NCI-H510A (cell line): ENCODE measurements around the gene FAM210A.
A peak's percentile ranks its signal among the peaks of the same experiment; 100 is the strongest.

Experiments used
- DNase-seq: peaks from one replicate; lab custom pipeline; 2025; lab: John Stamatoyannopoulos, UW

FAM210A gene

DNA sequence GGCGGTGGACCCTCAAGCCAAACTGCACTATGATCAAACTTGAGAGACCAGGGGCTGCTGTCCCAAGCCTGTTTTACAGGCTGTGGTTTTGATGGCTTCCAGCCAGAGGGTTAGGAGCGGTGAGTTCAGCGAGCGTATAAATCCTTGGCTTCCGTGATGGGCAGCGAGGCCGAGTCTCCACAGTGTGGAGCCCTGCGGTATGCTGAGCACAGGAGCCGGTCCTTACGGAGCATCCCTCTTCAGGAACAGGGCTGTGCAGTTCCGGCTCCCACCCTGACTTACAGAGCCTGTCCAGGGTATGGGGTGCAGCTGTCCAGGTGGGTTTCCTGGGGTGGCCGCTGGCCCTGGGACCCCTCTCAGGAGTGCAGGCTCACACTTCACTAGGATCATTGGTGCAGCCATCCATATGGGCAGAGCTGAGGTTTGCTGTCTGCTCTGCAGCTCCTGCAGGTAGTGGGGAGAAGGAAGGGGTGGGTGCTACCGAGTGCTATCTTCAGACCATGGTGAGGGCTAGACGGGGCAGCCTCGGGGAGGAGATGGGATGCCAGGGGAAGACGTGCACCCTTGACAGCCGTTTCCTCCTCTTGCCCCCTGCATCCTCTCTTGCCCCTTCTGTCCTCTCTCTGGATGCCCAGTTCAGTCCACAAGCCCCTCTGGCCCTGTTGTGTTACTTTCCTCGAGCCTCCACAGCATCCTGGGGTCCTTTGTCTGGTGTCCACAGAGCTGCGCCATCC is 104.3 kb downstream of the FAM210A start:
- no peak for DNase-seq

DNA sequence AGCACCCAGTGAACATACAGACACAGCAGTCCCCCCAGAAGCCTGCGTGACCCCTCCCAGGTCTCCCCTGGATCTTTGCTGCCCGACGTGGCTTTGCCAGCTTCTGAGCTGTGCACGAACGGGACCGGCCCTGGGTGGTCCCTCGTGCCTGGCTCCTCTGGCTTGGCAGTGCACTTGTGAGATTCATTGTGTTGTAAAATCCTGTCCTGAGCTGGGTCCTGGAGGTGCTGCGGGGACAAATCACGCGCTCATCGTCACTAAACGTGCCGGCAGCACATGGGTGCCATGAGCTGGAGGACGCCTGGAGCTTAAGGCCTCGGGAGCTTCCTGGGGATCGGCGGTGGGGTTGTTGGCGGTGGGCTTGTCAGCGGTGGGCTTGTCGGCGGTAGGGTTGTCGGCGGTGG is 104.9 kb downstream of the FAM210A start:
- no peak for DNase-seq

DNA sequence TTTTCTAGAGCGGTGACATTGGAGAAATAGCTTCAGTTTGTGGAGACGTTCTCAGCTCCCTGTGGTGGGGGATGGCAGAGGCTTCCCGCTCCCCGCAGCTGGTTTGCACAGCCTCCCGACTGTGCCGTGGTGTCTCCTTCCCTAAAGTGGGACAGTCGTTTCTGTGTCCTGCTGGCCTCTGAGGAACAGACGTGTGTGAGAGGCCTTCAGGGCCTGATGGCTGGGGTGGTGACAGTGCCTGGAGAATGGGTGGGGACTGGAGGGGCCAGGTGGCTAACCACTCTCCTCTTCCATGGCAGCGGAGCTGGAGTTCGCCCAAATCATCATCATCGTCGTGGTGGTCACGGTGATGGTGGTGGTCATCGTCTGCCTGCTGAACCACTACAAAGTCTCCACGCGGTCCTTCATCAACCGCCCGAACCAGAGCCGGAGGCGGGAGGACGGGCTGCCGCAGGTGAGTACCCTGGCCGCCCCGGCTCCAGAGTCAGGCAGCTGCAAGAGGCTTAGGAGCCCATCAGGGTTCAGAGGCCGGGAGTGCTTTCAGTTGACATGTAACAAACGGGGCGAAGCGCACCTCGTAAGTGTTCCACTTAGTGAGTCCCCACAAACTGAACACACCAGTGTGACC is 105.4 kb downstream of the FAM210A start:
- no peak for DNase-seq

DNA sequence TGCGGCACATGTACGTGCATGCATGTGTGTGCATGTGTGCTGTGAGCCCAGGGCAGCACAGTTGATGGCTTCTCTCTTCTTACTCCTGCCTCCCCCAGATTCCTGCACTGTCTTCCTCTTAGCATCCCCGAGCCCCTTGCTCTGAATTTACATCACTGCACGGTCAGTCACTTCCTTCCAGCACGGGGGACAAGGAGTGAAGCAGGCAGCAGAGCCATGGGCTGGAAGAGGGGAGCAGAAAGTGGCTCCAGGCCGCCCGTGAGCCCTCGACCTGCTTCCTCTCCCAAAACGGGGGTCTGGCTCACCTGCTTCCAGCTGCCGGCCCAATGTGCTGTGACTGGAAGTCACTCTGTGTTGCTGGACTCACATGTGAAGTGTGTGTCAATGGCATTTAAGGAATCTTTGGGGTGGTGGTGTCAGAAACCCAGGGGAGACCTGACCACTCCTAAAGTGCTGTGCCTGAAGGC is 106.1 kb downstream of the FAM210A start:
- no peak for DNase-seq

DNA sequence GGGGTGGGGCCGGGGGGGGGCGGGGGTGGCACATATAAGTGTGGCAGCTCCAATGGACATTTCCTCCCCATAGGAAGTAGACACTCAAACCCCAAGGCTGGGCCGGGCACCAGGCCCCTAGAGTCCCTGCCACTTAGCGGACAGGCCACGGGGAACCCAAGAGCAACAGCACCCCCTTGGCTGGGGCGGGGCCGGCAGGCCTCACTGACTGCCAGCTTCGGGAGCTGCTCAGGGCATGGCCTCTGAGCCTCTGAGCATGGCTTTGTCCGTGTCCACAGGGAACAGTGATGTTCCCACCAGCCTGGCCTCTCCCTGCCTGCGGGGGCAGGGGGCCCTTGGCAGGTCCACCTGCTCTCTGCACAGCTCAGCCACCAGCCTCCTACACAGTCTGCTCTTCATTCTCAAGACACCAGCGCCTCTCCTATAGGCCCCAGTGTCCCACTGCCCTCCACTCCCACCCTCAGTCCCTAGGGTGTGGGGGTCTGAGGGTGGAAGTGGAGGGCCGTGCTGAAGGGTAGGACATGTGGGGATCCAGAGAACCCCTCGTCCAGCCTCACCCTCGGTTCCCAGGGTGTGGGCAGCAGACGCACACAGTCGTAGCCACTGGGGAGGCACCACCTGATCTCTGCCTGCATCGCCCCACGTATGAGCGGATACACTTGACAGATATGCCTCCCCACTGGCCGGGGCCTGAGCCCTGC is 106.7 kb downstream of the FAM210A start:
- no peak for DNase-seq

DNA sequence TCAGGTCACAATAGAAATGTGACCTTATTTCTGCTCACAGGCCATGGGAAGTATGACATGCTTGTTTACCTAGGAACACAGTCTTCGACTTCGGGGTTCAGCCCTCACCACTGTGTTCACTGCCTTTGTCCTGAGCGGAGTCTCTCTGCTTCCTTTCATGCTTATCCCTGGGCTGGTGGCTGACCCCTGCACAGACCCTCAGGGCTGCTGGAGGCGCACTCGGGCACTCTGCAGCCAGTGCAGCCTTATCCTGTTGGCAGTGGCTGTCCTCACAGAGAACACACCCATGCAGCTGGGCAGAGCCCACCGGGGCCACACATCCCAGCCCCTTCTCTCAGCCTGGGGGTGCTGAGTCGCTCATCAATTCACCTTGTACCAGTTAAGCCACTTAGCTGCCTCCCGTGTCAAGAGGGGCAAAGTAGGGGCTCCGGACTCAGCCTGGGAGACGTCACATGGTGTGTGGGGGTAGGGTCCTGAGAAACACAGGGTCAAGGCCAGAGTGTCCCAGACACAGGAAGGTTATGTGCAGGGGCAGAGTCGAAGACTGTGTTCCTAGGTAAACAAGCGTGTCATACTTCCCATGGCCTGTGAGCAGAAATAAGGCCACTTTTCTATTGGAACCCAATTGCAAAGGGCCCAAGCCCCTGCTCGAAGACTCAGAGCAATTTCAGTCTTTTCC is 107.5 kb downstream of the FAM210A start:
- DNase-seq = no peak

DNA sequence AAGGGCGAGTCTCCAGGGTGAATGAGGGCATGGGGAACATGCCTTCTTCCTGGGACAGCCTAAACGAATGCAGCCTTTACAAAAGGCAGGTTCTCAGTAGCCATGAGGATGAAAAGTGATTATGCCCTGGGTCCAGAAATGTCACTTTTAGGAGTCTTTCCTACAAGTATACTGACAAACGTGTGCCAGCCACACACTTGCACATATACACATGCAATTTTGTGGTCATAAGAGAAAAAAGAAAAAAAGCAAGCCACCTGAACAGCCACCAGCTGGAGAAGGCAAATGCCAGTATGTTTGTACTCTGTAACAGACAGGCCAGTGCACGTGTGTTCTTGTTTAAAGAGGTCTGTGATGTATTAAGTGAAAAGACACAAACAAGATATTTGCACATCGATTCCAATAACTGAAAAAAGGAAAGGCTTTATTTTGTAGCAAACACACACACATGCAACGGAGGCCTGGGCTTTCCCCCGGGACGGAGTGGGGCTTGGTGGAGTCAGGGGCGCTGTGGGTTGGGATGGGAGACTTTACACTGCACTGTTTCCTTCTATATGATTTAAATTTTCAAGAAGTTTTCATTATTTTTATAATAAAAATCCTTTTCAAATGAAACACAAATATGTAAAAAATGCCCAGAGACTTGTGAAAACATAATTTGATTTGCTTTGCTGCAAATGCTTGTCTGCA is 108.4 kb downstream of the FAM210A start:
- DNase-seq = no peak

DNA sequence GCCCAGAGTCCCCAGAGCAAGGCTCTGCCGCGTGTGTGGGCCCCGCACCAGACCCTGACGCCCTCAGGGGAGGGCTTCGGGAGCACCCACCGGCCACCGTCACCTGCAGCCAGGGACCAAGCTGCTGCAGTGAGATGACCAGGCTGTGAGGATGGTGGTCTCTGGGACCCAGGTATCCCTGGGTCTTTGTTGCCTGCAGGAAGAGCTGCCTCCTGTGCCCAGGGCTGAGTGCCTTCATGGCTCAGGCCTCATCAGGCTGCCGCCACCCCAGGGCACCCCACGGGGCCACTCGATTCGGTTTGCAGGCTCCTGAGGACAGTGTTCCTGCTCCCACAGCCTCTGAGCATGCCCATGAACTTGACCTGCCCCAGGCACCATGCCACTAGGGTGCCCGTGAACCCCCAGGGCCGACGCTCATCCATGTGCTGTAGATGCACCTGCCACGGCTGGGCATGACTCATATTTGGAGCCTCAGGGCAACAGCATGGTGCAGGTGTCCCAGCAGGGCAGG is 109.8 kb downstream of the FAM210A start:
- no peak for DNase-seq

DNA sequence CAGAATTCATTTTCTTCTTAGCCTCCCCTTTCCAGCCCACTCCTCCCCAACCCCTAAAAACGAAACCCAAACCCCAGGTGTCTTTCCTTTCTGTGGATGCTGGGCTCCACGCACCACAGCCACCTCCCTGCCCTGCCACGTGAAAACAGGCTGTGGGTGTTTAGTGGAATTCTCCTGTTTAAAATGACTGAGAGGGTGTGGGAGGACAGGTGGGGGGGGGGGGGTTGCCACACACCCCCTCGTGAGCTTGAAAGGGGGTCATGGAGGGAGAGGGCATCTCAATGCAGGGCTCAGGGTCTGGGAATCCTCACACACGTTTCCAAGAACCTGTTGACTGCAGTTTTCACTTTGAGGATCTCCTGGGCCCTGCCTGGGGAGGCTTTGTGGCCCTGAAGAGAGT is 110.3 kb downstream of the FAM210A start:
- no peak for DNase-seq

DNA sequence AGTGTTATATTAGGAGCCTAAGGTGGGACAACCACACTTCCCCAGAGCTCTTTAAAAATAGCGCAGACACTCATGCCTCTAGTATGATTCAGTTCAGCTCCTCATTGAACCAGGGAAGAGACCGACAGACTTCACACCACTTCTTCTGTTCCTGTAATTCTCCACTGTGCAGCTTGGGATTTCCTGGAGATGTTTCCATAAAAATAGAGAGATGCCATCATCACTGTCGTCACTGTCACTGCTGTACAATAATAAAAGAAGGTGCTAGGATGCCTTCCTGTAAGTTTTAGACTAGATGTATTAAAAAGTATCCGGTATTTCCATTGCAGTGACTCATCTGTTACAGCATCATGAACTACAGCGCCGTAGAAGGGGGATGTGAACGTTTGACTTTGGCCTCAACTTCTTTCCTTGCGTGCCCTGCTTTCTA is 110.9 kb downstream of the FAM210A start:
- no peak for DNase-seq

DNA sequence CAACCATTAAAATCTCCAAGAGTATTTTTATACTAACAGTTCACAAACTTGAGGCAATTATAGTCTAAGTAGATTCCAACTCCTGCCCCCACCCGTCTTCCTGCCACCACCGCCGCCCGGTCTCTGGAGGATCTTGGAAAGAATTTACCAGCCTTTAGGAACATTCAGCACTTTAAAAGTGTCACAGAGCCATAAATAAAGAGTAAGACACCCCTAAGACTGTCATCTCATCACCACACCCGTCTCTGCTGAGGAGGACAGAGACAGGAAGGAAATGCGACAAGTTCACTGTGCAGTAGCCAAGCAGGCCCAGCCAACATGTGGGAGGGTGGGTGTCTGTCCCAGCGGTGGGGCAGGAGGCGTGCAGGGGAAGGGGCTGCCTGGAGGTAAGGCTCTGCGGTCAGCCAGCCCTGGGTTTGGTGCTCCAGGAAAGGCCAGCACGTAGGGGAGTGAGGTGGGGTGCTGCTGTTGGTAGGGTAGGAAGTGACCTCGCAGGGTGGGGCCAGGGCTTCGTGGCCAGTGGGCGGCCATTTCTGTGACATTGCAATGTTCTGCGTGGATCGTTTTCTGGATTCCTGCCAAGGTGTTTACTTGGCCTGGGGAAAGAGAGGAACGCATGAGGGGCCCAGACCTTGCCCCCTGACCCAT is 111.6 kb downstream of the FAM210A start:
- no peak for DNase-seq

DNA sequence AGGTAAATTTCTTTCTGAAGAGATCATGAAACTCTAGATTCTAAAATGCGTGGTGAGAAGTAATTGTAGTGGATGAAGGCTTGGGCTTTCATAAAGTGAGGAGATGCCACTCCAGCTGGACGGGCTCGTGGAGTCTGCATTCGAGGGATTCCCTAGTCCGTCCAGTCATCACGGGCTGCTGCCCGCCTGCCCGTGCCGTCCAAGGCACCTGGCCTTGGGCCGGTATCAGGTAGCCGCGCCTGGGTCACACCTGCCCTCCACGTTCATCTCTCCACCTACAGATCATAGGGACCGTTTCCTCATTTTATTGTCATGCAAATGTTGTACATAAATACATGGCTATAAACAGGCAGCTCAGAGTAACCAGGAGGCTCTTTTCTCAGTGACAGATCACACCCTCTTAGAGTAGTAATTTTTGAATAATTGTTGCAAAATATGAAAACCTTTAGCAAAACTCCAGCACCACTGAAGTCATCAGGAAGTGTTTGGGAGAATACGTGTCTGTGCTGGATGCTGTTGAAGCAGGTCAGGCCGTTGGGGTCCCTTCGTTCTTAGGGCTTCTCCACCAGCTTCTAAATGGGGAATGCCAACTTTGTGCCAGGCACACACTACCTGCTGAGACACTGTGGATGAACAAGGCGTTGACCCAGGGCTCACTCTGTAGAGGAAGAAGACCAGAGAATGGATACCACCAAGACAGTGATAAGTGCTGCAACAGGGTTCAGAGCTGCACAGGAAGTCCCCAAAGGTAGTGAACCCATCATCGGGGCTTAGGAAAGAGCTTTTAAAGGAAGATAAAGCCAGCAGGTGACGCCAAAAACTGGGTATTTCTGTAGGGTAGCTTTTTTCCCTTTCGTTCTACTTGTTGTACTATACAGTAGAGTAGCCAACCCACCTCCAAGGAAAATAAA is 112.5 kb downstream of the FAM210A start:
- DNase-seq = peak; percentile 28
